Measurements from ENCODE around the gene ADORA2A. TPM values are rescaled to one million over a fixed set of nuclear protein-coding genes. Genes with fewer than 3 reads are reported as not detected.

ADORA2A gene
- total RNA-seq, 1 donor: 0.45 TPM

DNA sequence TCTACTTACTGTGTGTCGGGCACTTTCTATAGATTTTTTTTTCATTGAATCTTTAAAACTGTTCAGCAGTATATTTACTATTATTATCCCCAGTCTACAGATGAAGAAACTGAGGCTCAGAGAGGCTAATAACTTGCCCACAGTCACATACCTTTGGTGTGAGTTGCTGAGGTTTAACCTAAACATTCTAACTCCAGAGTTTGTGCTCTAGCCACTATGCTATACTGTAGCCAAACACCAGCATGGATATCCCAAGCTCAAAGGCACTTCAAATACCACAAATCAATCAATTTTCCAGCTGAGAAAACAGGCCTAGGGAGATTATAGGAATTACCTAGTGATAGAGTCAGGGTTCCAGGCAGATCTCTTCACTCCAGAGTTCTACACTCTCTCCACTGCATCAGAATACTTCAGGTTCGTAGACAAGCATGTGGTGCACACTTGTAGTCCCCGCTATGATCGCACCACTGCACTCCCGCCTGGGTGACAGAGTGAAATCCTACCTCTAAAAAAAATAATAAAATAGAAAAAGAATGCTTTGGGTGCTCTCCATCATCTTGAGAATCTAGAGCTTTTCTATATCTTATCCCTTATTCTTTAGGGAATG, 47.4 kb downstream of the ADORA2A start:
- DNase-seq (ENCODE audit: low read depth): peak; percentile 32
- H3K4me3 ChIP-seq (ENCODE audit: low read depth, low read length): no peak overlapping the region
- TF ChIP-seq CTCF (IDR thresholded peaks at IDR 0.05; ENCODE audit: insufficient read depth, low read length): no peak

- no peak for DNase-seq (ENCODE audit: low read depth)
- H3K4me3 ChIP-seq (ENCODE audit: low read depth, low read length): no peak overlapping the region
- no peak for TF ChIP-seq CTCF (IDR thresholded peaks at IDR 0.05; ENCODE audit: insufficient read depth, low read length)
Observed at GRCh38 chr22:24481641-24482040, 54.2 kb downstream of the ADORA2A start.

- no peak for TF ChIP-seq CTCF (IDR thresholded peaks at IDR 0.05; ENCODE audit: insufficient read depth, low read length)
- no peak overlapping the region for H3K4me3 ChIP-seq (ENCODE audit: low read depth, low read length)
- peak; percentile 91 for DNase-seq (ENCODE audit: low read depth)
Observed at GRCh38 chr22:24482575-24482974, 55.2 kb downstream of the ADORA2A start.

DNA sequence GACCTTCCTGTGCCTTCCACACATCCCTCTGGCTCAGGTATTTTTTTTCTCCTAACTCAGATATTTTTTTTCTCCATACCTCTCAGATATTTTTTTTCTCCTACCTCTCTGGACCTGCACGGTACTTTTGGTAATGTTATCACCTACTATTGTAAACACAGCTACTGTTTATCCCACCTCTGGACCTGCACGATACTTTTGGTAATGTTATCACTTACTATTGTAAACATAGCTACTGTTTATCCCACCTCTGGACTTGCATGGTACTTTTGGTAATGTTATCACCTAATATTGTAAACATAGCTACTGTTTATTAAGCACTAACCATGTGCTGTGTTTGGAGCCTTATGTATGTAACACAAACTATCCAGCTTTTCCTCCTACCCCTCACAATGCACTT, 55.6 kb downstream of the ADORA2A start:
- H3K4me3 ChIP-seq (ENCODE audit: low read depth, low read length): no peak overlapping the region
- TF ChIP-seq CTCF (IDR thresholded peaks at IDR 0.05; ENCODE audit: insufficient read depth, low read length): no peak
- DNase-seq (ENCODE audit: low read depth): no peak

DNA sequence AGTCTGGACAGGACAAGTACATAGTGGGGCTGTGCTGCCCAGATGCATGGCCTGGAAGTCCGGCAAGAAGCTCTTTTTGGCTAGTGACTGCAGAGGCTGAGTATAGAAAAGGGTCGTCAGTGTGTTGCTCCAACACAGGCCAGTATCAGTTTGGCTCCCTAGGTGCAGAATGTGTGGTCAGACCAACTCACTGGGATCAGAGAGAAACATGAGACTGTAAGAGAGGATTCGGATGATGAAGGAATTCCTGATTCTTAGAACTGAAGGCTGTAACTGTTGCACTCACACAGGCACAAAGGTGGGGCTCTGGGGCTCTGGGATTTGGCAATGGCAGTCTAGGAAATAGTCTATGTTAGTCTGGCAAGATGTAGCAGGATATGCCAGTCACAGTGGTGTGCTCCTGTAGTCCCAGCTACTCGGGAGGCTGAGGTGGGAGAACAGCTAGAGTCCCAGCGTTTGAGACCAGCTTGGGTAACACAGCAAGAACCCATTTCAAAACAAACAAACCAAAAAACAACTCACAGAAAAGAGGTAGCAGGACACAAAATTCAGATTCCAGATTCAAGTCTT, 56.7 kb downstream of the ADORA2A start:
- peak; percentile 64 for DNase-seq (ENCODE audit: low read depth)

GRCh38 chr22:24485170-24485569, 57.8 kb downstream of the ADORA2A start:
- DNase-seq (ENCODE audit: low read depth): no peak
- H3K4me3 ChIP-seq (ENCODE audit: low read depth, low read length): no peak overlapping the region
- no peak for TF ChIP-seq CTCF (IDR thresholded peaks at IDR 0.05; ENCODE audit: insufficient read depth, low read length)

More for the DNA sequence above, 56.7 kb downstream of the ADORA2A start:
- TF ChIP-seq CTCF (IDR thresholded peaks at IDR 0.05; ENCODE audit: insufficient read depth, low read length): no peak
- no peak overlapping the region for H3K4me3 ChIP-seq (ENCODE audit: low read depth, low read length)

DNA sequence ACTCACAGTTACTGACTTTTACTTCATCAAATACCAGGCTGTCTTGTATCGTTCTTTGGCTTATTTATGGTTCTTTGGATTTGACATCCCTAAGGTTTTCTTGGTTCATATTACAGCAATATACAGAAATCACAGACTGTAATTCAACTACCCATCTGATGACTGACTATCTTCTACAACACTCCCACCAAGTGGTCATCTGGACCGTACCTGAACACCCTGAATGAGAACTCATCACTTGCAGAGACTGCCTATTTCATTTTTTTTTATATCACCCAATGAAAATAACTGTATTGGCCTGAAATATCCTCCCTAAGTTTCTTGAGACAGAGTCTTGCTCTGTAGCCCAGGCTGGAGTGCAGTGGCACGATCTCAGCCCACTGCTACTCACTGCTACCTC, 58.2 kb downstream of the ADORA2A start:
- DNase-seq (ENCODE audit: low read depth): peak; percentile 23
- TF ChIP-seq CTCF (IDR thresholded peaks at IDR 0.05; ENCODE audit: insufficient read depth, low read length): peak; percentile 7
- H3K4me3 ChIP-seq (ENCODE audit: low read depth, low read length): no peak overlapping the region

Measured in fibroblast of the aortic adventitia (primary cell).